NCI-H2081 treated with DMSO at 0.1 percent for 48 hours (cell line): Measurements from ENCODE around the gene COG2.

Experiments used
- DNase-seq: peaks from one replicate; lab custom pipeline; 2025; lab: John Stamatoyannopoulos, UW

Gene COG2

DNA sequence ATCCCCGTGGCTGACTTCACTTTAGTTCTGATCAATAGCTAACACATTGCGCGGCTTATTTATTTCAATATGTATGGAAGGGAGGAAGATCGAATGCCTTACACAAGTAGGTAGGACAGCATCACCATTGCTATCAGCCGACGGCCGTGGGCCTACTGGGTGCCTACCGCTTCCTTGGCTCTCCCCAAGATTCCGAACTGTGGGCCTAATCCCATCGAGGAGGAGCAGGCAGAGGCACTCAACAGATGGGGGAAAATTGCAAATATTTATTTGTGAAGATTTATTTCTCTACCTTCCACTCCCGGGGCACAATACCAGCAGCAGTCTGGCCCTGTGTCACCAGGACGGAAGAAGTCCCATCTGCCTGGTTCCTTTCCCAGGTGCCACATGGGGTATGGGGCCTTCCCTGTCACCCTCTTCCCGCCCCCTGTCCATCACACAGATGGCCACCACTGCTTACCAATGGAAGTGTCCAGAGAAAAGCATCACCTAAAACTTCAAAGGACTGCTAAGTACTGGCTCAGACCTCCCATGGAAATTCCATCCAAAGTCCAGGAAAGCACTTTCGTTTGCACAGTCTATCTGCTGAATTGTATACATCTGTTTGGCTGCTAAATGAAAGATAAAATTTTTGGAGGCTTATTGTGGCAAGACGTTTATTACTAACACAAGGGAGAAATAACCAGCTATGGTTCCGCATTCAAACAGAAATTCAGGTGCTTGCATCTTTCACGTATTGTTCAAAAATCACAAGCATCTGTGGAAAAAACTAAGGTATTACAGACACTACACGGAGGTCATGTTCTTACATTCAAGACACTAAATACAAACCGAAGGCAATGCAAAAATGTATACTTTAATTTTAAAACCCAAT is 59.9 kb downstream of the COG2 start:
- DNase-seq = no peak

GRCh38 chr1:230702934-230703678 is 60.8 kb downstream of the COG2 start:
- no peak for DNase-seq

DNA sequence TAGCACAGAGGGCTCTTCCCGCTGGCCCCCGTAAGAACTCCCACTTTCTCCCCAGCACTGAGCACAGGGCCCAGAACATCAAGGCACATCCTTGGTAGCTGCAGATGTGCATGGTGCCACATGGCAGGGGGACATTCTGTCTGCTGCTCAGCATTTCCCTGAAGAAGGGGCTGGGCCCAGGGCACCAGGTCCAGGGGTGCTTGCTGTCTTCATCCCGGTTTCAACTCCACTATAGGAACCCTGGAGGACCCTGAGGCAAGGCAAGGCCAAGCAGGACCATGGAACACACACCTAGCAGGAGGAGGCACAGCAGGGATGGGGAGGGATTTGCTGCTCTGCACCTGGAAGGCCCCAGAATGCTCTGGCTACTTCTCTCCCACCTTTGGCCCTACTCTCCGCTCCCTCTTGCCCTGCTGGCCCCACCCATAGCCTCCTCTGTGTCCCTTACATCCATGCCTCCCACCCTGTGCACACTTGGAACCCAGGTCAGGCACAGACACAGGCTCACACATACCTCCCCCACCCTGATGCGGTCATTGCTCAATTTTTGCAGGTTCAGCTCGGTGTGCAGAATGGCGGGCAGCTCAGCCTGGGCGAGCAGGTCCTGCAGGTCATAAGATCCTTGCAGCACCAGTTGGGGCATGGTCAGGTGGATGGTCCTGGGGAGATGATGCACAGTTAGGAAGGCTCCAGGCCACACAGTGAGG is 61.6 kb downstream of the COG2 start:
- DNase-seq = no peak

DNA sequence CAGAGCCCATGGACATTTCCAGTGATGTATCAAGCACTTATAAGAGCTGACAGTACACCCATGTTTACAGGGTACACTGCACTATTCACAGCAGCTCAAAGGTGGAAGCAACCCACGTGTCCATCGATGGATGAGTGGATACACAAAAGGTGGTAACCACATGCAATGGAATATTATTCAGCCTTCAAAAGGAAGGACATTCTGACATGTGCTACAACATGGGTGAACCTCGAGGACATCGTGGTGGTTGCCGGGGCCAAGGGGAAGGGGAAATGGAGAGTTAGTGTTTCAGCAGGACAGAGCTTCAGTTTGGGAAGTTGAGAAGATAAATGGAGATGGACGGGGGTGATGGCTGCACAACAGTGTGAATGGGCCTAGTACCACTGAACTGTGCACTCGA is 62.5 kb downstream of the COG2 start:
- DNase-seq = no peak

DNA sequence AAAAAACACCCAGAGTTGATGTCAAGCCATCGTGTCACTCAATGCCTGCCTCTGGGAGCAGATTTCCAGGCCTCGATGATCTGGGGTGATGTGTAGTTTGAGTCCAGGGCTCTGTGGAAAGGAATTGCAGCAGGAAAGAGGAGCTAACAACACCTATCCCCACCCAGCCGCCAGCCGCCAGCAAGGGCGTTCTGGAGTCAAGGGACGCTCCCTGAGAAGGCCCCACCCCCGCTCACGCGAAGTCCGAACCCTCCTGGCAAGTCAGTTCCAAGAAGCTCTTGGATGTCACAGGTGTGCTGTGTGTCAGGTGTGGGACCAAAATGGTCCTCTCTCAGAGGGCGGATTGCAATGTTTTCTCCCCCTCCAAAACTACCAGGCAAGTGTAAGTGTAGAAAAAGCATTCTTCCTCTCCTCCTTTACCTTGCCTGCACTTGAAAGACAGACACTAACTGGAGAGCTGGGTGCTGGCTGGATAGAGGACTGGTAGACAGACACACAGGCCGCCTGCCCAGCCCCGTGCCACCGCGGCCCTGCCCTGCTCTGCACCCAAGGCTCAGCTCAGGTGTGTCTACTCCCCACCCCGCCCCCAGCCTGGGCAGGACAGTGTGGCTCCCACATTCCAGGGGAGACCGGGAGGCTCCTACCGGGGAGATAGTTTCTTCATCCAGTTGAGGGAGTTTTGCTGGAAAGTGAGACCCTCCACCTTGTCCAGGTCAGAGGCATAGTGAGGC is 63.2 kb downstream of the COG2 start:
- no peak for DNase-seq

GRCh38 chr1:230706020-230706699 is 63.9 kb downstream of the COG2 start:
- DNase-seq = no peak

DNA sequence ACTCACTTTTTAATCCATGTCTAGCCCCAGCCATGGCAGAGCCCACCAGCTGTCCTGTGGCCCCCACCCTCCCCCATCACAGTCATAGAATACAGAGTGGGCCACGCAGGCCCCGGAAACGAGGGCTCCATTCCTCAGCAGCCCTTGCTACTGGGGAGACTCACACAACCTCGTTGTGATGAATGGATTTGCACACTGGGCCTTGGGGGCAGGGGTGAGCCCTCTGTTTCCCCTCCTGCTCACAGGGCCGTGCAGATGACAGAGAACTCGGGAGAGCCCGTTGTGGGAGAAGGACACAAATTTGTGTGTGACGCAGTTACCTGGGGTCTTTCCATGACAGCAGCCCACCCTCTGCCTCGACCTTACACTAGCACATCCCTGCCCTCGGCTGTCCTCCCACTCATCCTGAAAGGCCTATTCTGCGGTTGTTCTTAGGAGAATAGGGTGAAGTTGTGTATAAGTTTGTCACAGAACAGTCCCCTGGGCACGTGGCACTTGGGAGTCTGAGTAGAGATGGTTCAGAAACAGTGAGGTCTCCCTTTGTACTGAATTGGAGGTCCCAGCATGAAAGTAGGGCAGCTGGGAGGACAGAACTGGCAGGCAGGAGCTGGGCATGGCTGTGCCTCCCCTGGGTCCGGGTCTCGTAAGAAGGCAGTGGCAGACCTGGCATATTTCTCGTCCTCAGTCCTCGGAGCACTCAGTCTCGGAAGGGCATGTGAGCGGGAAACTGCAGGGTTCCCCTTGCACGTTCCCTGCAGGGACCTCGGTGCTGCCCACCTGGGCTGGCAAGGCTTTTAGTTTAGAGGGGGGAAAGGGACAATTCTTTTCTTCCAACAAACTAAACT is 64.8 kb downstream of the COG2 start:
- DNase-seq = no peak

- no peak for DNase-seq
Measured at GRCh38 chr1:230707732-230708630, 65.7 kb downstream of the COG2 start.

- DNase-seq = no peak
Measured at GRCh38 chr1:230708631-230709580, 66.6 kb downstream of the COG2 start.

DNA sequence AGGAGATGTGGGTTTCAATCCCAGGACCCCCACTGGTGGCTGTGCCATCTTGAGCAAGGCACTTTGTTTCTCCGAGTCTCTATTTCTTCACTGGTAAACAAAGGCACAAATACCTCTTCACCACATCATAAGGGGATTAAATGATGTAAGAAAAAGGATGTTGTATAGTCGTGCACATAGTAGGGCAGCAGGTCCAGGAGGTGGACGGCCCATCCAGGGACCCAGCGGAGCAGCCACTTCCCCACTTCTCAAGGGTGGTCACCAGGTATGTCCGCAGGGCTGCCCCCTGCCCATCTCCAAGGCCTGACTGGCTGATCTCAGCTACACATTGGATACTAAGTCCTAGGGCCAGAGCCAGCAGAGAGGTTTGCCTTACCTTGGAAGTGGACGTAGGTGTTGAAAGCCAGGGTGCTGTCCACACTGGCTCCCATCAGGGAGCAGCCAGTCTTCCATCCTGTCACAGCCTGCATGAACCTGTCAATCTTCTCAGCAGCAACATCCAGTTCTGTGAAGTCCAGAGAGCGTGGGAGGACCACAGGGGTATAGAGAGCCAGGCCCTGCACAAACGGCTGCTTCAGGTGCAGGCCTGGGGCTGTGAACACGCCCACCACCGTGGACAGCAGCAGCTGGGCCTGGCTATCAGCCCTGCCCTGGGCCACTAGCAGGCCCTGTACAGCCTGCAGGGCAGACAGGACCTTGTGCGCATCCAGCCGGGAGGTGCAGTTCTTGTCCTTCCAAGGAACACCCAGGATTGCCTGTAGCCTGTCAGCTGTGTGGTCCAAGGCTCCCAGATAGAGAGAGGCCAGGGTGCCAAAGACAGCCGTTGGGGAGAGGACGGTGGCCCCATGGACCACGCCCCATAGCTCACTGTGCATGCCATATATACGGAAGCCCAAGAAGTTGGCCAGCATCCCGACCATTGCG is 67.6 kb downstream of the COG2 start:
- no peak for DNase-seq

GRCh38 chr1:230710543-230710904 is 68.2 kb downstream of the COG2 start:
- no peak for DNase-seq

- no peak for DNase-seq
Measured at GRCh38 chr1:230711245-230711644, 69.0 kb downstream of the COG2 start.

DNA sequence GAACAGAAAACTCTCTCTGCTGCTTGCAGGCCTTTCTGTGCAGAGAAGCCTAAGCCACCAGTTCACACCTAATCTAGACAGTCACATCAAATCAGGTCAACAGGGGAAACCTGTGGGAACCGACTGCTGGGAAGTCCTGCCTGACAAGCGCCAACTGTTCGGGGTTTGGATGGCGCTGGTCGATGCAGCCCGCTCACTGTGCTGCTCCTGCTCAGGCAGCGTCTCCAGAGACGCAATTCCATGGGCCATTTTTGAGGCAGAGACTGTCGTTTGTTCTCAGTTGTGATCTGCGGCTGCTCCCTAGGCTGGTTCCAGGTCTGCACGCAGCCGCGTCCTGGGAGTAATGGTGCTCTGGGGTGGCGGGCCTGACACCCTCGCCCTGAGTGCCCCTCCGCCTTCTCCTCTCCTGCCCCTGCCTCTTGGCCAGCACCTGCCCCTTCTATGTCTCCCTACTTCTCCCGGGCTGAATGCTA is 70.2 kb downstream of the COG2 start:
- DNase-seq = no peak

- DNase-seq = no peak
Measured at GRCh38 chr1:230713138-230713537, 70.9 kb downstream of the COG2 start.

- no peak for DNase-seq
Measured at GRCh38 chr1:230713547-230713914, 71.2 kb downstream of the COG2 start.

DNA sequence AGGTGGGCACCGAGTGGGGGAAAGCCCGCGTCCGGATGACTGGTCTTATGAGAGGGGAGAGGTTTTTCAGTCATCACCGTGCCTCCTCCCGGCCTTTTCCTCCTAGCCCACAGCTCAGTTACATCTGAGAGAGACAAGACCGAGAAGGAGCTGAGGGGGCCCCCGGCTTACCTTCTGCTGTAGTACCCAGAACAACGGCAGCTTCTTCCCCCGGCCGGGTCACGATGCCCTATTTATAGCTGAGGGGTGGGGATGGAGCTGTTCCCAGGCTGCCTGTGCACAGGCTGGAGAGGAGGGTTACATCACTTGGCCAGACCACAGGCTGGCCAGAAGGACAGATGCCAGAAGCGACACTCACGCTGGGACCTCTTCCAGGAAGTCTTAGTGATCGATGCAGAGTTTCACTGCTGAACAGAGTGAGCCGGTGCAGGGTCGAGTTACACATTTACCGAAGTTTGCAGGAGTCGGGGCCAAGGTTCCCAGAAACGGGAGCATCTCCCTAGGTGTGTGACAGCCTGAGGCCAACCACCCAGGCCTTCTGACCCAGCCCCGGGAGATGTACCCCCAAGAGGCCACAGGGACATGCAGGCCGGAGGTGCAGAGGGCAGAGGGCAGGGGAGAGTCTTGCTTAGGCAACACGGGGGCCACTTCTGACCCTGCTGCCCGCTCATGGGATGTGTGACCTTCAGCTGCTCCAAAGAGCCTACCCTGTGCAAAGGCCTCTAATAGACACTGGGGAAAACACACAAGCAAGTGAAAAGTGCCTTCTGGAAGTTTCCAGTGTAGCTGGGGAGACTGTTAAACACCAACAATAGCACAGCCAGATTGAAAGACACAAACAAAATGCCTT is 71.9 kb downstream of the COG2 start, which contains the start of gene AGT:
TSS of gene AGT (minus strand) at position 208 of the 850 bp plus-strand sequence. CDS start 3,299 bp downstream, outside the sequence.
- DNase-seq = no peak
